ENCODE data around the gene FAHD2A. TPM values are rescaled to one million over a fixed set of nuclear protein-coding genes. Genes with fewer than 3 reads are reported as not detected.

FAHD2A gene
- total RNA-seq, 2 experiments from 2014 or later, result 40.8 to 44.0 TPM

- Mint-ChIP-seq H3K36me3 (ENCODE audit: low read depth) (no peaks in the 10 kb centered on the region), H3K4me3 (no peak overlapping the region), H3K9me3 (no peaks in the 10 kb centered on the region), H3K27ac (no peak overlapping the region), H3K4me1 (ENCODE audit: low read depth) (no peaks in the 10 kb centered on the region), H3K27me3 (peaks cover 6% of the 10 kb centered on the region)
- CTCF ChIA-PET, result no interaction called here
- no peak for DNase-seq
- TF ChIP-seq CTCF (IDR thresholded peaks at IDR 0.05), result no peak
- intact Hi-C loops (cut with micrococcal nuclease), result no loop called here
- ATAC-seq, result no peak
- POLR2A ChIA-PET, result no interaction called here
Measured at GRCh38 chr2:95383635-95384027, 18.9 kb upstream of the FAHD2A start.

GRCh38 chr2:95384854-95385569, 17.5 kb upstream of the FAHD2A start:
- ChIA-PET CTCF (interaction anchor here (1.2 to 1.6 kb wide), 2 partner anchors 17 to 40 kb away, joined by 3 to 4 read pairs; no protein-coding TSS in a partner anchor), POLR2A (interaction anchor here (0.6 kb wide), 1 partner anchor 334 kb away, joined by 3 read pairs; no protein-coding TSS in a partner anchor)
- H3K4me3 Mint-ChIP-seq, result no peak overlapping the region

GRCh38 chr2:95385570-95385984, 16.9 kb upstream of the FAHD2A start:
- TF ChIP-seq CTCF (IDR thresholded peaks at IDR 0.05), result no peak
- H3K9me3 Mint-ChIP-seq, result no peaks in the 10 kb centered on the region
- no peak overlapping the region for H3K27ac Mint-ChIP-seq
- H3K36me3 Mint-ChIP-seq (ENCODE audit: low read depth), result no peaks in the 10 kb centered on the region
- DNase-seq (no peak), ATAC-seq (no peak)
- ChIA-PET POLR2A (no interaction called here), CTCF (interaction anchor here (1.6 kb wide), 1 partner anchor 41 kb away, joined by 4 read pairs; no protein-coding TSS in a partner anchor)
- H3K4me1 Mint-ChIP-seq (ENCODE audit: low read depth), result no peaks in the 10 kb centered on the region
- H3K27me3 Mint-ChIP-seq, result peaks cover 4% of the 10 kb centered on the region
- intact Hi-C loops (cut with micrococcal nuclease), result no loop called here
- no peak overlapping the region for H3K4me3 Mint-ChIP-seq

More at GRCh38 chr2:95384854-95385569, 17.5 kb upstream of the FAHD2A start:
- no peak for ATAC-seq
- no peak for TF ChIP-seq CTCF (IDR thresholded peaks at IDR 0.05)
- H3K27me3 Mint-ChIP-seq, result peaks cover 4% of the 10 kb centered on the region
- H3K36me3 Mint-ChIP-seq (ENCODE audit: low read depth), result no peaks in the 10 kb centered on the region
- no peak overlapping the region for H3K27ac Mint-ChIP-seq
- no peak for DNase-seq
- no peaks in the 10 kb centered on the region for H3K9me3 Mint-ChIP-seq
- intact Hi-C loops (cut with micrococcal nuclease), result no loop called here
- no peaks in the 10 kb centered on the region for H3K4me1 Mint-ChIP-seq (ENCODE audit: low read depth)

- no peaks in the 10 kb centered on the region for H3K36me3 Mint-ChIP-seq (ENCODE audit: low read depth)
- ATAC-seq (no peak), DNase-seq (no peak)
- no peak overlapping the region for H3K27ac Mint-ChIP-seq
- no peaks in the 10 kb centered on the region for H3K9me3 Mint-ChIP-seq
- intact Hi-C loops (cut with micrococcal nuclease), result no loop called here
- TF ChIP-seq CTCF (IDR thresholded peaks at IDR 0.05), result no peak
- no peaks in the 10 kb centered on the region for H3K4me1 Mint-ChIP-seq (ENCODE audit: low read depth)
- ChIA-PET CTCF (no interaction called here), POLR2A (no interaction called here)
- peaks cover 4% of the 10 kb centered on the region for H3K27me3 Mint-ChIP-seq
- no peak overlapping the region for H3K4me3 Mint-ChIP-seq
Measured at GRCh38 chr2:95386031-95386430, 16.5 kb upstream of the FAHD2A start.

GRCh38 chr2:95387358-95387757, 15.2 kb upstream of the FAHD2A start:
- Mint-ChIP-seq H3K4me1 (ENCODE audit: low read depth) (no peaks in the 10 kb centered on the region), H3K27me3 (peaks cover 4% of the 10 kb centered on the region), H3K36me3 (ENCODE audit: low read depth) (no peaks in the 10 kb centered on the region), H3K4me3 (no peak overlapping the region), H3K9me3 (no peaks in the 10 kb centered on the region), H3K27ac (no peak overlapping the region)
- intact Hi-C loops (cut with micrococcal nuclease), result no loop called here
- ChIA-PET CTCF (interaction anchor here (0.9 to 1.7 kb wide), 2 partner anchors 8 to 42 kb away, joined by 4 to 7 read pairs; no protein-coding TSS in a partner anchor), POLR2A (interaction anchor here (0.6 kb wide), 1 partner anchor 399 kb away, joined by 3 read pairs; no protein-coding TSS in a partner anchor)
- DNase-seq, result no peak
- ATAC-seq, result no peak
- no peak for TF ChIP-seq CTCF (IDR thresholded peaks at IDR 0.05)

All from activated CD8-positive, alpha-beta T cell treated with anti-CD3 and anti-CD28 coated beads for 36 hours (primary cell).